ENCODE measurements around the gene PWWP2B. TPM values are rescaled to one million over a fixed set of nuclear protein-coding genes. Genes with fewer than 3 reads are reported as not detected.

PWWP2B gene
- total and polyA plus RNA-seq, 2 of the 8 experiments (the other 6 are each of a cell fraction or from before 2014, with no cell fraction given): 5.3 to 10.8 TPM

DNA sequence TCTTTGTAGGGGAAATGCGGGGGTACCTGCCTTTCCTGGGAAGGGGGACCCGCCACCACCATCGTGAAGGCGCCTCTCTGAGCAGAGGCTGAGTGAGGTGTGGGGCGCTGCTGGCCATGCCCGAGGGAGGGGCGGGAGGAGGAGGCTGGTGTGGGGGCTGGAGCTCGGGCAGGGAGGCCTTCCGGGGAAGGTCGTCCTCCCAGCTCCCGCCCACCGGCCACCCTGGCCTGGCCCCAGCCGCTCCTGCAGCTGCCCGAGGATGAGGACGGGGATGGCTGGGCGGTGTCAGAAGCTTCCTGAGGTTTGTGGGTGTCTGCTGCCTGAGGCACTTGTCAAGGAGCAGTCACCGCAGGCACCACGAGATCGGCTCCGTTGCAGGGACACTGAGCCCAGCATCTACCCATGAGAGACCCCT, 11.4 kb downstream of the PWWP2B start (continued):
- TF ChIP-seq SIX5 (IDR thresholded peaks at IDR 0.05; ENCODE audit: low read depth, low read length): no peak
- no peak for TF ChIP-seq MAFK (IDR thresholded peaks at IDR 0.05; ENCODE audit: low read depth, low read length)

Data from H1 (cell line).